Measurements from ENCODE around the gene CKB.

Gene CKB

GRCh38 chr14:103488071-103488470 lies 34.6 kb downstream of the CKB start:
- no peak for DNase-seq (ENCODE audit: low read depth)

GRCh38 chr14:103485504-103485903 lies 37.1 kb downstream of the CKB start:
- DNase-seq (ENCODE audit: low read depth), result no peak

- DNase-seq (ENCODE audit: low read depth), result no peak
These were observed 39.0 kb downstream of the CKB start for GRCh38 chr14:103483600-103483999.

- DNase-seq (ENCODE audit: low read depth), result no peak
These were observed 42.0 kb downstream of the CKB start for GRCh38 chr14:103480595-103480994.

- DNase-seq (ENCODE audit: low read depth), result no peak
These were observed 46.0 kb downstream of the CKB start for GRCh38 chr14:103476631-103477030.

GRCh38 chr14:103476065-103476464 lies 46.6 kb downstream of the CKB start:
- no peak for DNase-seq (ENCODE audit: low read depth)

GRCh38 chr14:103474893-103475292 lies 47.7 kb downstream of the CKB start:
- no peak for DNase-seq (ENCODE audit: low read depth)

GRCh38 chr14:103472939-103473338 lies 49.7 kb downstream of the CKB start:
- DNase-seq (ENCODE audit: low read depth), result no peak
